AG09309 (cell line): ENCODE data around the gene IGDCC3.

Source experiments
- DNase-seq: peaks from one replicate; pipeline ENCODE4 v3.0.0-alpha.2; 2010; ENCODE audit warnings: low read depth
- H3K4me3 ChIP-seq: 2 replicates; pipeline ENCODE4 v1.5.1; 2011; ENCODE audit warnings: mild to moderate bottlenecking, low read depth, low read length, moderate library complexity; ENCODE audit not compliant: control insufficient read depth
- TF ChIP-seq, protein P1 (sequence below): IDR thresholded peaks from 2 replicates; pipeline ENCODE4 v1.5.1; 2011; ENCODE audit warnings: mild to moderate bottlenecking, low read depth, low read length, inconsistent platforms; ENCODE audit not compliant: insufficient read depth, control insufficient read depth; ENCODE audit errors: missing control alignments

IGDCC3 gene

DNA sequence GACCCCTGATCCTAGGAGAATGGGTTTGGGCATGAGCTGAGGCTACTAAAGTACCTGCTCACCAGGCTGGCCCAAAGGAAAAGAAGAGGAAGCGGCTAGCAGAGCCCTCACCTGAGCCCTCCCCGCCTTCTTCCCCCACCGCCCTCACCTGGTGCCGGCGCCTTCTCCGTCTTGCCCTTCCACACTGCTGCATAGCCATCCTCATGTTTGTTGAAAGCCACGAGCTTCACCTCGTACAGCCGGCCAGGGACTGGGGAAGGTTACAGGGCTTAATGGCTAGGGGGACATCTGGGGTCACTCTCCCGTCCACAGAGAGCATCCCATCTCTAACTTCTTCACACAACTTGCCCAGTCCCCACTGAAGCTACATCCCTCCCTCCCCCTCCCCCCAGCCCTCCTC lies 13.9 kb upstream of the IGDCC3 start:
- TF ChIP-seq, protein P1, sequence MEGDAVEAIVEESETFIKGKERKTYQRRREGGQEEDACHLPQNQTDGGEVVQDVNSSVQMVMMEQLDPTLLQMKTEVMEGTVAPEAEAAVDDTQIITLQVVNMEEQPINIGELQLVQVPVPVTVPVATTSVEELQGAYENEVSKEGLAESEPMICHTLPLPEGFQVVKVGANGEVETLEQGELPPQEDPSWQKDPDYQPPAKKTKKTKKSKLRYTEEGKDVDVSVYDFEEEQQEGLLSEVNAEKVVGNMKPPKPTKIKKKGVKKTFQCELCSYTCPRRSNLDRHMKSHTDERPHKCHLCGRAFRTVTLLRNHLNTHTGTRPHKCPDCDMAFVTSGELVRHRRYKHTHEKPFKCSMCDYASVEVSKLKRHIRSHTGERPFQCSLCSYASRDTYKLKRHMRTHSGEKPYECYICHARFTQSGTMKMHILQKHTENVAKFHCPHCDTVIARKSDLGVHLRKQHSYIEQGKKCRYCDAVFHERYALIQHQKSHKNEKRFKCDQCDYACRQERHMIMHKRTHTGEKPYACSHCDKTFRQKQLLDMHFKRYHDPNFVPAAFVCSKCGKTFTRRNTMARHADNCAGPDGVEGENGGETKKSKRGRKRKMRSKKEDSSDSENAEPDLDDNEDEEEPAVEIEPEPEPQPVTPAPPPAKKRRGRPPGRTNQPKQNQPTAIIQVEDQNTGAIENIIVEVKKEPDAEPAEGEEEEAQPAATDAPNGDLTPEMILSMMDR, result no peak

DNA sequence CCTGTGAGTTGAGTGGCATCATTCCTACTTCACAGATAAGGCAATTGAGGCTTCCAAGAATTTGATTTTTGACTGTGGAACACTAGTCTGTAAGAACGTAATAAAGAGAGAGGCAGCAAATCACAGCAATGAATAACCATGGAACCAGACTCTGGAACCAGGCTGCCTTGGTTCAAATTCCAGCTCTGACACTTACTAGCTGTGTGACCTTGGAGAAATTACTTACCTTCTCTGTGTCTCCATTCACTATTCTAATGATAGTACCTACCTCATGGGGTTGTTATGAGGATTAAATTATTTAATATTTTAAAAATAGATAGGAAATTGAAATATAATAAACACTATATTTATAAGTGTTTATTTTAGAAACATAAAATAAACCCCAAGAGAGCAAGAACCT lies 12.6 kb upstream of the IGDCC3 start:
- TF ChIP-seq, protein P1, result no peak
- no peak overlapping the region for H3K4me3 ChIP-seq
- no peak for DNase-seq

More for the DNA sequence above, 13.9 kb upstream of the IGDCC3 start:
- no peak overlapping the region for H3K4me3 ChIP-seq
- no peak for DNase-seq

DNA sequence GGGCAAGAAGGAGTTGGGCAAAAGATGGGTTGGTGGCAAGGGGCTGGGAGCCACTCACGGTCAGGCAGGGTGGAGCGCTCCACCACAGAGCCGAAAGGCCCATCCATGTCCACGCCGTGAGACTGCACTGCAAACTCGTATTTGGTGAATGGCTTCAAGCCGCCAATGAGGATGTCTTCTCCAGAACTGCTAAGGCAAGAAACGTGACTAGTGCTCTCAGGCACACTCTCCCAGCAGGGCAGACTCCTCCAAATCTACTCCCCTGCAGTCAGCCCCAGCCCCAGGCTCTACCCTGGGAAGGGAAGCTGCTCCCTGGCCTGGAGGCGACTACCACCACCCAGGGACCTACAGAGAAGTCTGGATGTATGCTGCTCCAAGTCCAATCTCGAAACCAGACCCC lies 11.4 kb upstream of the IGDCC3 start:
- TF ChIP-seq, protein P1, result no peak
- DNase-seq, result no peak
- no peak overlapping the region for H3K4me3 ChIP-seq

DNA sequence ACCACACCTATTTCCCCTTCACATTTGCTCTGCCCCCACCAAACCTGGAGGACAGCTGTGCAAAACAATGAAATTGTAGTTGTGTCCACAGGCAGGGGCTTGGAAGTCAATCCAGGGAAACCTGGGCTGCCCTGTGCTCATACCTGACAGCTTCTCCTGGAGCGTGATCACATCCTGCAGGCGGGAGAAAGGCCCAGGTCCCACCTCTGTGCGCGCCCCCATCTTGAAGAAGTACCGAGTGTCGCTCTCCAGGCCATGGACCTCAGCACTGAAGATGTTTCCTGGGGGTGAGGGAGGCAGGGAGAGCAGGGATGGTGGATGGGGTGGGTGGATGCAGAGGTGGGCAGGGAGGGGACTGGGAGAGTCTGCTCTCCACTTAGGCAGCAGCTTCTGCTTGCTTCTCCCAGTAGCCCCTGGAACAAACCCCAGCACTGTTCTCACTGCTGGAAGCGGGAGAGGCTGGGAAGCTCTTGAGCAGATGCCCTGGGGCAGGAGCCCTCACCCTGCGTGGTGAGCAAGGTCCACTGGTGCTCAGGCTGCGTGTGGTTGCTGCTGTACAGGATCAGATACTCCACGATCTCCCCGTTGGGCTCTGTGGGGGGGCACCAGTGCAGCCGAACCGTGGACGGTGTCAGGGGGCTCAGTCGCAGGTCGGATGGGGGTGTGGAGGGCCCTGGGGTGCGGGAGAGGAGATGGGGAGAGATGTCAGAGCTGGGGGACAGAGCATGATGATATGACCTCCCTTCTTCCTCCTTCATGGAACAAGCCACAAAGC lies 10.7 kb upstream of the IGDCC3 start:
- no peak for DNase-seq
- TF ChIP-seq, protein P1, result no peak
- H3K4me3 ChIP-seq, result no peak overlapping the region

DNA sequence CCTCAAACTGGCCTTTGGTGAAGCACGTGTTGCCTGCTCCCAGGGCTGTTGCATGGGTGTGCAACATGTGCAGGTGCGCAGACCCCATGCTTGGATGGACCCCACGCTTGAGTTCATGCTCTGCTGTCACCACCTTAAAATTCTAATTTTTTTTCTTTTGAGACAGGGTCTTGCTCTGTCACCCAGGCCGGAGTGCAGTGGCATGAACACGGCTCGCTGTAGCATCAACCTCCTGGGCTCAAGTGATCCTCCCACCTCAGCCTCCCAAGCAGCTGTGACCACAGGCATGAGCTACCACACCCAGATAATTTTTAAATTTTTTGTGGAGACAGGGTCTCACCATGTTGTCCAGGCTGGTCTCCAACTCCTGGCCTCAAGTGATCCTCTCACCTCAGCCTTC lies 9.1 kb upstream of the IGDCC3 start:
- TF ChIP-seq, protein P1, result no peak
- DNase-seq, result no peak
- no peak overlapping the region for H3K4me3 ChIP-seq

DNA sequence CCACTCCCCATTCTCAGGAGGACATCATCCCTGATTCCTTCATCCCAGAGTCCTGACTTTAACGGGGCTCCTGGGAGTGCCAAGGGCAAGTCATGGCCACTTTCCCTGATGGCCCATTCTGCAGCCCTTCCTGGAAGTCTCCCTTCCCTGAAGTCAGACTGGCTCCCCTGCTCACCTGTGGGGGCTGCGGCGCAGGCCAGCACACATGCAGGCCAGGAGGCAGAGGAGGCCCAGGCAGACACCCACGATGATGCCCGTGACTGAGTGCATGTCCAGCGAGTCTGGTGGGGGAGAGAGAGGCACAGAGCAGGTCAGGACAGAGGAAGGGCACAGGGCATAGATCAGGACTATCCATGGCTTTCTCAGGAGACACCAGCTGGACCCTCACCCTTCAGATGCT lies 8.6 kb upstream of the IGDCC3 start:
- H3K4me3 ChIP-seq, result no peak overlapping the region
- TF ChIP-seq, protein P1, result no peak
- no peak for DNase-seq

DNA sequence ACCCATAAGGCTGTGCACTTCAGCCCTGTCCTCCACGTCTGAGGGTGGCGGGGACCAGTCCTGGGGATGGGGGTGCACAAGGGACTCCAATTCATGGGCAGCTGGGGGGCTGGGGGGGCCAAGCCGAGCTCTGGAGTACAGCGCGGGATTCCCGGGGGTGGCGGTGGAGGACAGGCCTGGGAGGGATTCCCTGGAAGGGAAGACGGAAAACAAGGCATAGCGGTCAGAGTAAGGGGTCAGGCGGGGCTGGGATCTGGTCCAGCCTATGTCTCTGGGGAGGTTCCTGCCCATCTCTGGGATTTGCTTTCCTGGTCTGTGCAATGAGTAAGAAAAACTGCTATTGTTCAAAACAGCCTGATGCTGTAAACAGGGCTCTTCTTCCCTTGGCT lies 8.1 kb upstream of the IGDCC3 start:
- H3K4me3 ChIP-seq, result no peak overlapping the region
- no peak for DNase-seq
- TF ChIP-seq, protein P1, result no peak
